Caki2 (cell line): ENCODE data around the gene ABCD1. TPM values are rescaled to one million over a fixed set of nuclear protein-coding genes. Genes with fewer than 3 reads are reported as not detected.
"Not testable (repeated sequence)": the region's sequence is repeated elsewhere in the genome, so short reads cannot be mapped to it uniquely, and the experiment has no call there.

Experiments used
- DNase-seq: peaks from one replicate; pipeline ENCODE4 v3.0.0-alpha.2; 2015; ENCODE audit warnings: low read depth
- in situ Hi-C: cut with HindIII; loops from 2 replicates; pipeline ENCODE4 v1.10.0; 2016; ENCODE audit warnings: low sequenced_read_pairs, low pct_unique_long_range_greater_than_20kb, mixed read lengths
- total RNA-seq: library from RNA; depleted of rRNA; stranded (reverse); fragments of >200 nt; shearing (Covaris generic); gene quantifications from 2 replicates; pipeline ENCODE4 v1.2.3, GENCODE V29; 2014; ENCODE audit warnings: low replicate concordance; rRNA removed

The ABCD1 gene
- 7.3 and 19.3 TPM in 2 replicates for total RNA-seq

DNA sequence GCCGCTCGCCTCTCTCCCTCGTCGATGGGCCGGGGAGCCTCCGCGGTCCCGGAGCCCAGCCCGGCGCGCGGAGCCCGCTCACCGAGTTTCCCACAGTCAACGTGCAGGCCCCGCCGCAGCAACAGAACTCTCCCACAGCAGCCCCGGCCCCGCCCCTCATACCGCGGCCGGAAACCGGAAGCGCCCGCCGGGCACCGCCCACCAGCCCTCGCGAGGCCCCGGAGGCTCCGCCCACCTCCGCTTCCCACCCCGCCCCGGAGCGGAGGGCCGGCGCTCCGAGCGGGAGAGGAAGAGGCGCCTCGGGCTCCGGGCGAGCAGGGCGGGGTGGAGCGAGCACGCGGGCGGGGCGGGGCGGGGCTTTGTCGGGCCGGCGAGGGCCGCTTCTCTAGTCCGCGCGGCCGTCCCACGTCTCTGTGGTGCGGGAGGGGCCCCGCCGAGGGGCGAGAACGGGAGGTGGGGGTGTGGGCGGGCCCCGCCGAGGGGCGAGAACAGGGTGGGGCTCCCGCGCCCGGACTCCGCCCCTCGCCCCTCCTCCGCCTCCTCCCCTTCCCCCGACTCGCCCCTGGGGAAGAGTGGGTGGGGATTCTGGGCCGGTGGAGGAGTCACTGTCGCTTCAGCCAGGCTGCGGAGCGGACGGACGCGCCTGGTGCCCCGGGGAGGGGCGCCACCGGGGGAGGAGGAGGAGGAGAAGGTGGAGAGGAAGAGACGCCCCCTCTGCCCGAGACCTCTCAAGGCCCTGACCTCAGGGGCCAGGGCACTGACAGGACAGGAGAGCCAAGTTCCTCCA is at the start of gene ABCD1, which contains the start of gene BCAP31:
Gene ABCD1, plus strand, starts transcription at position 605 of the 787 bp plus-strand sequence. CDS start 411 bp downstream, outside the sequence.
Gene BCAP31, minus strand, starts transcription at position 136 of the 787 bp plus-strand sequence. CDS start 1,143 bp downstream, outside the sequence.
- DNase-seq: peak; percentile 89
- in situ Hi-C loops: no loop called here

DNA sequence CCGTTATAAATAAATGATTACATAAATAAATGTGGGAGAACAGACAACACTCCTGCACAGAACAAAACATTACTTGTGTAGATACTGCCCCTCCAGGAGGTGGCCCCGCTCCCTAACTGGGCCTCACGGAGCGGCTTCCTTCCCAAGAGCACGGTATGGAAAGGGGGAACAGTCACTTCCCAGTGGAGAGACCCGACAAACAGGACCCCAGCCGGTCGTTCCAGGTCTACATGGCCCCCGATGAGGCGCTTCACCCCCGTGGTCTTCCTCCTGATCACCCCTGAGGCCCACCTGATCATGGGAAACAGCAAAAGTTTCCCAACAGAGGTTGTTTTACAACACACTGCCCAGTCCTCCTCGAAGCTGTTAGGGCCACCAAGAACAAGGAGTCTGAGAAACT is 43.5 kb upstream of the ABCD1 start:
- no peak for DNase-seq
- in situ Hi-C loops: no loop called here

DNA sequence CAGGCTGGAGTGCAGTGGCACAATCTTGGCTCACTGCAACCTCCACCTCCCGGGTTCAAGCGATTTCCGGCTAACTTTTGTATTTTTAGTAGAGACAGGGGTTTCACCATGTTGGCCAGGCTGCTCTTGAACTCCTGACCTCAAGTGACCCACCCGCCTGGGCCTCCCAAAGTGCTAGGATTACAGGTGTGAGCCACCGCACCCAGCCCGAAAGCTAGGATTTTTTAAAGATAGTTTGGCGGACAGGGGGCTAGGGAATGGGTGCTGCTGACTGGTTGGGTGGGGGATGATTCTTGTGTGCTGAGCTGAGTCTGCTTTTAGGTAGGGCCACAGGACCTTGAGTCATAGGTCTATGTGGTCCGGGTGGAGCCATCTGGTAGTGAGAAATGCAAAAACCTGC is 41.2 kb upstream of the ABCD1 start:
- DNase-seq, in situ Hi-C loops: not testable (repeated sequence)

GRCh38 chrX:153684467-153685155 is 40.0 kb upstream of the ABCD1 start:
- no peak for DNase-seq
- in situ Hi-C loops: no loop called here

DNA sequence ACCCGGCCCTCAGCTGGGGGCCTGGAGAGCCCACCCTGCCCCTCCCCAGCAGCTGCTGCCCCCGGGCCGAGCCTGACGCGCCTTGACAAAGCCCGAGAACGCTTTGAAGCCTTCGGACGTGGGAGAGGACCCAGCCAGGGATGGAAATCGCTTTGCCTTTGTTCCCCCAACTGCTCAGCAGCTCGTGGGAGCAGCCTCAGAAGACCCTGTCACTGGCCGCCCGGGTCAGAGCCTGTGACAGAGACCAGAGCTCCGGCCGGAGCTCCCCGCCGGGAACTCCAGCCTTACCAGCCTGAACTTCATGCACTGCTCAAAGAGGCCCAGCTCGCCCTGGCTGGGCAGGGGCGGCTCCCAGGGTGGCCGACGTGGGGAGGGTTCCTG is 39.5 kb upstream of the ABCD1 start:
- in situ Hi-C loops: no loop called here
- no peak for DNase-seq

DNA sequence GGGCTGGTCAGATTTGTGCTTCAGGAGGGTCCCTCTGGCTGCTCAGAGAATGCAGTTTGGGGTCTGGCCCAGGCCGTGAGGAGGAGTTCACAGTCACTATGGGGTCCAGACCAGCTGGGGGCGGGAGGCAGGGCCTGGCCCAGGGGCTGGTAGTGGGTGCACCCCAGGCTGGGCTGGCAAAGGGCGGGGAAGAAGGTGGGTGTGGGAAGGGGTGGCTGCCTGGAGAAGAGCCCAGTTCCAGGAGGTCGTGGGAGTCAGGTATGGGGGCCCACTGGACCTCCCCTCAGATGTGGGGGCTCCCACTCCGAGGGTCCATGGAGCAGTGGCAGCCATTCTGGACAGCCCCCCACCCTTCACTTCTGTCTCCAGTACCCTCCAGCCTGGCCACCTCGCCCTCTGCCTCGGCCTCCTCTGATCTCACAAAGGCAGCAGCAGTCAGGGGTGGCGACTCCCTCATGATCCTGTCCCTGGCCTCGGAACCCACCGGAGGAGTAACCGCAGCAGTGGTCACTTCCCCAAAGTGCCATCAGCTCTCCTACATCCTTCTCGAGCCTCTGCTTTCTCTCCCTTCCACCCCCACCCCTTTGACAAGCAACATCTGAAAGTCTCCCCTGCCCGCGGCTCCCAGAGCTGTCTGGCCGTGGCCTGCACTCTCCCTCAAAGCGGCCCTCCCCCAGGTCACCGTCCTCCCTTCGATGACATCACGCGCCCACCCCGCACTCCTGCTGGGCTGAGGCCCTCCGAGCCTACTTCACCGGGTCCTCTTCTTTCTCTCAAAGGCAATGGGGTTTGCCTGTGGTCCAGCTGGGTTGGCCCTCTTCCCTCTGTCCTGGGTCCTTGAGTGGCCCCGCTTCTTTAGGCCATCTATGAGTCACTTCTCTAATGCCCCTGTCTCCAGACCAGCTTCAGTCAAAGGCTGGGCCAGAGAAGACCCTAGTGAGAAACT is 38.6 kb upstream of the ABCD1 start:
- DNase-seq: no peak
- in situ Hi-C loops: no loop called here

- in situ Hi-C loops: no loop called here
- DNase-seq: no peak
Measured at GRCh38 chrX:153686711-153687110, 37.9 kb upstream of the ABCD1 start.

GRCh38 chrX:153687121-153688039 is 37.3 kb upstream of the ABCD1 start, which contains the start of gene SLC6A8:
TSS of gene SLC6A8 (plus strand) at chrX:153687926. CDS start at chrX:153688575, 649 bp downstream.
- DNase-seq: peak; percentile 21
- in situ Hi-C loops: no loop called here

DNA sequence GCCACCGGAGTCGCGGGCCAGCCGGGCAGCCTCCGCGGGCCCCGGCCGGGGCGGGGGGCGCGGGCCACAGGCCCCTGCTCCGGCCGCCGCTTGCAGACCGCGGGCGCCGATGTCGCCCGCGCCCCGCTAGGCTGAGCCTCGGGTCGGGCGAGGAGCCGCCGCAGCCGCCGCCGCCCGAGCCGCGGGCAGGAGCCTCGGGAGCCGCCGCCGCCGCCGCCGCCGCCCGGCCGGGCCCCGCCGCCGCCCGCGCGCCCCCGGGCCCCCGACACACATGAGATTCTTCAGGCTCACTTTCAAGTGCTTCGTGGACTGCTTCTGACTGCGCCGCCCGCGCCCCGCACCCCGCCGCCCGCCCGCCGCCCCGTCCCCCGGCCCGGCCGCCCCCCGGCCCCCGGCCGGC is 36.6 kb upstream of the ABCD1 start:
- in situ Hi-C loops: no loop called here
- DNase-seq: no peak

DNA sequence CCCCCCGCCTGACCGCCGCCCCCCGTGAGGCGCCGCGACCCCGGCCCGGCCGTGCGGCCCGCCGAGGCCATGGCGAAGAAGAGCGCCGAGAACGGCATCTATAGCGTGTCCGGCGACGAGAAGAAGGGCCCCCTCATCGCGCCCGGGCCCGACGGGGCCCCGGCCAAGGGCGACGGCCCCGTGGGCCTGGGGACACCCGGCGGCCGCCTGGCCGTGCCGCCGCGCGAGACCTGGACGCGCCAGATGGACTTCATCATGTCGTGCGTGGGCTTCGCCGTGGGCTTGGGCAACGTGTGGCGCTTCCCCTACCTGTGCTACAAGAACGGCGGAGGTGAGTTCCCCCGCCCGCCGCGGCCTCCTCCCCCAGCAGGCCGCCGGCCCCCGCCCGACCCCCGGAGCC is 36.1 kb upstream of the ABCD1 start:
- in situ Hi-C loops: no loop called here
- DNase-seq: no peak

- in situ Hi-C loops: no loop called here
- no peak for DNase-seq
Measured at GRCh38 chrX:153688911-153689590, 35.6 kb upstream of the ABCD1 start.

DNA sequence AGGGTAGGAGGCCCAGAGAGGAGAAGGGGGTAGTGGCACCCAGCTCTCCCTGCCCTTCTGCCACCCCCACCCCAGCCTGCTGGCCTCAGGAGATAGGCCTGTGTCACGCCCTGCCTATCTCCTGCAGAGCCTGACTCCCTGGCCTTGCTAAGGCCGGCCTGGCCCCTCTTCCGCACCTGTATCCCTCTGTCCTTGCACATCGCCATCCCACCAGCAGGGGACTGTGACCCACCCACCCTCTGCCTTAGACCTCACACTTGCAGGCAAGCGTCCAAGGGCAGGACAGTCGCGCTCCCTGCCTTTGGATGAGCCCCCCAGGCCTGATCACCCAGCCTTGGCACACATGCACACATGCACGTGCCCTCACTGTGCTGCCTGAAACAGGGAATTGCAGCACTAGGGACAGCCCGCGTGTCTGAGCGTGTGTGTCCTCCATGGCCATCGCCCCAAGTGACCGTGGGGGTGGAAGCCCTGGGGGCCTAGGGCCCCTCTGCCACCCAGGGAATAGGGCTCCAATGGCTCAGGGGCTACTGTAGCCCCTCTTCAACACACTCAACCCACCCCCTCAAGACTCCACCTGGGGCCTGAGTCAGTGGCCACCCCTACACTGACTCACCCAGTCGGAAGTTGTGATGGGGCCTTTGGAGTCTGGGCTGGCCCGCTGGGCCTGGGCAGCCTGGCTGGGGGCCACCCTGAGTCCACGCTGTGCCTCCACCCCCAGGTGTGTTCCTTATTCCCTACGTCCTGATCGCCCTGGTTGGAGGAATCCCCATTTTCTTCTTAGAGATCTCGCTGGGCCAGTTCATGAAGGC is 34.8 kb upstream of the ABCD1 start:
- DNase-seq: no peak
- in situ Hi-C loops: no loop called here

- no peak for DNase-seq
Measured at GRCh38 chrX:153690466-153690865, 34.2 kb upstream of the ABCD1 start.

GRCh38 chrX:153691032-153691827 is 33.4 kb upstream of the ABCD1 start:
- DNase-seq, in situ Hi-C loops: not testable (repeated sequence)

More at GRCh38 chrX:153690466-153690865, 34.2 kb upstream of the ABCD1 start:
- in situ Hi-C loops: no loop called here

DNA sequence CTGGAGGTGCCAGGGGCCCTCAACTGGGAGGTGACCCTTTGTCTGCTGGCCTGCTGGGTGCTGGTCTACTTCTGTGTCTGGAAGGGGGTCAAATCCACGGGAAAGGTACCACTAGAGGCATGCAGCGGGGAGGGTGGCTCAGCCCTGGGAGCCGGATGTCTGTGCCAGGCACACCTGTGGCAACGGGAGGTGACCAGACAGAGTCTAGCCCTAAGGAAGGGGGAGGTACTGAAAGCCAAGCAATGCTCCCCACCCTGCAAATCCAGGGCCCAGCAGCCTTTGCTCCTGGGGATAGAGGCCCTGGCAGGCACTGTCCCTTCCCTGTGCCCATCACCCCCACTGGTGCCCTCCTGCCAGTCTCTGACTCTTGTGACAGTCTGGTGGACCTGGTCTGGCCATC is 32.7 kb upstream of the ABCD1 start:
- no peak for DNase-seq
- in situ Hi-C loops: no loop called here
